Ectodermal cell (in vitro differentiated cells): Measurements from ENCODE around the gene TNS3.

Experiments
- H3K27ac ChIP-seq: 2 replicates; pipeline ENCODE4 v1.7.0; 2013; ENCODE audit warnings: mild to moderate bottlenecking, low read depth, low read length; ENCODE audit not compliant: insufficient read depth, poor library complexity, severe bottlenecking
- H3K27me3 ChIP-seq: 2 replicates; pipeline ENCODE4 v1.7.0; 2013; ENCODE audit warnings: mild to moderate bottlenecking, low read length; ENCODE audit not compliant: insufficient read depth, control insufficient read depth, poor library complexity, severe bottlenecking
- H3K36me3 ChIP-seq: one replicate; pipeline ENCODE4 v1.7.0; 2013; ENCODE audit warnings: low read length; ENCODE audit not compliant: control insufficient read depth, insufficient read depth
- H3K4me1 ChIP-seq: one replicate; pipeline ENCODE4 v1.7.0; 2013; ENCODE audit warnings: low read length; ENCODE audit not compliant: control insufficient read depth, insufficient read depth
- H3K4me3 ChIP-seq: 2 replicates; pipeline ENCODE4 v1.7.0; 2013; ENCODE audit warnings: low read depth, low read length, control low read depth; ENCODE audit not compliant: insufficient read depth
- H3K9me3 ChIP-seq: 2 replicates; pipeline ENCODE4 v1.7.0; 2013; ENCODE audit warnings: mild to moderate bottlenecking, low read length, moderate library complexity; ENCODE audit not compliant: control insufficient read depth
- whole genome bisulfite sequencing, 2 experiments: methylation state at CpG; one replicate each; pipeline ENCODE4 v1.1.7; 2013; ENCODE audit warnings: missing lambda C conversion rate in 2 of 2; 5-methylcytosine and 5-hydroxymethylcytosine counted together

Gene TNS3

GRCh38 chr7:47602272-47603004 lies 20.5 kb upstream of the TNS3 start:
- Histone ChIP-seq H3K27me3 (no peaks in the 10 kb centered on the region), H3K36me3 (no peaks in the 10 kb centered on the region), H3K9me3 (no peaks in the 10 kb centered on the region), H3K27ac (no peak overlapping the region), H3K4me1 (no peaks in the 10 kb centered on the region), H3K4me3 (no peak overlapping the region)
- 84 to 86% methylated on average over 7 of the region's 7 CpGs for WGBS, 2 experiments

DNA sequence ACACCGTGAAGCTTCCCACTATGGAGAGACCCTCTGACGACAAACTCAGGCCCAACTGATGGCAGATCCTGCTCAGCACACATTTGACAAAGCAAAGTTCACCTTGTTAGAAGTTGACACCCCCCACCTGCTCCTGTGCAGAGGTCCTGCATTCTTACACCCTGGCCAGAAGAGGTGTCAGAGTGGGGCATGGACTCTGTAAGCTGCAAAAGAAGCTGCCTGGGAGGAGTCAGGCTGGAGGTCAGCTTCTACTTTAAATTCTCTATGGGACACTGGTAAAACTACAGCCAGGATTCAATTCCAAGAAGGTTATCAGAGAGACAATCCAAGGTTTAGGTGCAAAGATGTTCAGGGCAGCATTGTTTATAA lies 20.0 kb upstream of the TNS3 start:
- 88 to 94% methylated on average over 2 of the region's 2 CpGs for WGBS, 2 experiments
- Histone ChIP-seq H3K27me3 (no peaks in the 10 kb centered on the region), H3K4me3 (no peak overlapping the region), H3K9me3 (no peaks in the 10 kb centered on the region), H3K27ac (no peak overlapping the region), H3K4me1 (no peaks in the 10 kb centered on the region), H3K36me3 (no peaks in the 10 kb centered on the region)

GRCh38 chr7:47601119-47601880 lies 19.4 kb upstream of the TNS3 start:
- H3K27ac ChIP-seq = no peak overlapping the region
- 89 to 95% methylated on average over 4 of the region's 4 CpGs for WGBS, 2 experiments
- H3K4me3 ChIP-seq = no peak overlapping the region

DNA sequence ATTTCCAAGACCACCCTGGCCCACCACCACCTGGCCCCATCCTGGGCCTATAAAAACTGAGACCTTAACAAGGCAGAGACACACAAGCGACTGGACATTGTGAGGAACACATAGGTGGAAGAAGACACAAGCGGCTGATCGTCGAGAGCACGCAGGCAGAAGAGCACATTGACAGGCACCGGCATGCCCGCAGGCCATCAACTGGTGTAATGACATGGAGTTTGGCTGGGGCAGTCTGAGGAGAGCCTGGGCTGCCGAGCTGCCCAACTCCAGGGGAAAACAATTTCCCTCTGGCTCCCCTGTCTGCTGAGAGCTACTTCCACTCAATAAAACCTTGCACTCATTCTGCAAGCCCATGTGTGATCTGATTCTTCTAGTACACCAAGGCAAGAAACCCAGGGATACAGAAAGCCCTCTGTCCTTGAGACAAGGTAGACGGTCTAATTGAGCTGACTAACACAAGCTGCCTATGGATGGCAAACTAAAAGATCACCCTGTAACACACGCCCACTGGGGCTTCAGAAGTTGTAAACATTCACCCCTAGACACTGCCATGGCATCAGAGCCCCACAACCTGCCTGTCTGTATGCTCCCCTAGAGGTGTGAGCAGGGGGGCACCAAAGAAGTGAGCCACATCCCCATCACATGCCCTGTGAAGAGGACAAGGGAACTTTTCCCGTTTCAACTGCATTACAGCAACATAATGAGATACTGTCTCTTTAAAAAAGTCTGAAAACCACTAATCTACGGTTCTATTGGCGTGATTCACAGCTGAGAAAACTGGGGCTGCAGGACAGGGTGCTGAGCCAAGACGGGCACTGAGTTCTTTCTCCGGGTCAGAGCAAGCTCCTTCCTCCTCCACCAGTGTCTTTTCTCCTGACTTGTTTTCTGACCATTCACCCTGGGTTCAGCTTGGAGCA lies 18.5 kb upstream of the TNS3 start:
- no peak overlapping the region for H3K27ac ChIP-seq
- 84 to 90% methylated on average over 15 of the region's 15 CpGs for WGBS, 2 experiments
- H3K27me3 ChIP-seq = no peaks in the 10 kb centered on the region
- no peaks in the 10 kb centered on the region for H3K4me1 ChIP-seq
- H3K36me3 ChIP-seq = no peaks in the 10 kb centered on the region
- no peaks in the 10 kb centered on the region for H3K9me3 ChIP-seq
- H3K4me3 ChIP-seq = no peak overlapping the region

More at GRCh38 chr7:47601119-47601880, 19.4 kb upstream of the TNS3 start:
- no peaks in the 10 kb centered on the region for H3K9me3 ChIP-seq
- no peaks in the 10 kb centered on the region for H3K27me3 ChIP-seq
- no peaks in the 10 kb centered on the region for H3K36me3 ChIP-seq
- H3K4me1 ChIP-seq = no peaks in the 10 kb centered on the region

- no peak overlapping the region for H3K4me3 ChIP-seq
- WGBS, 2 experiments = 95 to 98% methylated on average over 5 of the region's 5 CpGs
- H3K4me1 ChIP-seq = peaks cover under 1% of the 10 kb centered on the region
- H3K36me3 ChIP-seq = no peaks in the 10 kb centered on the region
- no peaks in the 10 kb centered on the region for H3K9me3 ChIP-seq
- no peak overlapping the region for H3K27ac ChIP-seq
- no peaks in the 10 kb centered on the region for H3K27me3 ChIP-seq
Measured at GRCh38 chr7:47597379-47597778, 15.5 kb upstream of the TNS3 start.

- Histone ChIP-seq H3K4me3 (no peak overlapping the region), H3K4me1 (peaks cover 8% of the 10 kb centered on the region), H3K36me3 (no peaks in the 10 kb centered on the region), H3K27ac (no peak overlapping the region), H3K9me3 (no peaks in the 10 kb centered on the region), H3K27me3 (no peaks in the 10 kb centered on the region)
- WGBS, 2 experiments = 89 to 92% methylated on average over 12 of the region's 12 CpGs
Measured at GRCh38 chr7:47596502-47597202, 14.7 kb upstream of the TNS3 start.

DNA sequence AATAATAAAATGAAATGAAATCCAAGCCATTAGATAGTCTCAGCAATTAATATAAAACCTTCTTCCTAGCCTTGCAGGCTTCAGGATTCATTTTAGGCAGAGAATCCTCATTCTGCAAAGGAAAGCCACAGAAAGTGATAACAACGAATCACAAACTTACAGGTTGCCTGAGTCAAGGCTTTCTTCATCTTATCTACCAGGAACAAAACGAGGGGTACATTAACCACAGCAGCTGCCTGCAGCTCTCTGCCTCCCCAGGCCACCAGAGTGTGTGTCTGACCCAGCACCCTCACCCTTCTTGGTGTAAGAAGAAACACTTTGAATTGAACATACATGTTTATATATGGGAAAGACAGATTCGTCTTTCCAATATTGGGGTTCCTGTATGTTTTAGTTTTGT lies 12.5 kb upstream of the TNS3 start:
- no peaks in the 10 kb centered on the region for H3K36me3 ChIP-seq
- no peak overlapping the region for H3K27ac ChIP-seq
- H3K4me1 ChIP-seq = peaks cover 10% of the 10 kb centered on the region
- no peak overlapping the region for H3K4me3 ChIP-seq
- no peaks in the 10 kb centered on the region for H3K27me3 ChIP-seq
- WGBS, 2 experiments = 89 to 92% methylated on average over 3 of the region's 3 CpGs
- H3K9me3 ChIP-seq = no peaks in the 10 kb centered on the region

GRCh38 chr7:47591655-47592572 lies 10.0 kb upstream of the TNS3 start:
- Histone ChIP-seq H3K27ac (peak overlapping the region; percentile 16), H3K27me3 (no peaks in the 10 kb centered on the region), H3K9me3 (no peaks in the 10 kb centered on the region), H3K4me1 (peaks cover 10% of the 10 kb centered on the region), H3K4me3 (no peak overlapping the region), H3K36me3 (no peaks in the 10 kb centered on the region)
- 79 to 84% methylated on average over 17 of the region's 17 CpGs for WGBS, 2 experiments

- Histone ChIP-seq H3K27ac (no peak overlapping the region), H3K4me1 (peaks cover 10% of the 10 kb centered on the region), H3K27me3 (no peaks in the 10 kb centered on the region), H3K4me3 (no peak overlapping the region), H3K9me3 (no peaks in the 10 kb centered on the region), H3K36me3 (no peaks in the 10 kb centered on the region)
- WGBS, 2 experiments = 92 to 95% methylated on average over 8 of the region's 8 CpGs
Measured at GRCh38 chr7:47591089-47591654, 9.3 kb upstream of the TNS3 start.
